Keratinocyte (primary cell): Measurements from ENCODE around the gene PTPN21.

ENCODE experiments used
- CTCF ChIP-seq, 3 experiments: IDR thresholded peaks in 1 of 3; conservative IDR thresholded peaks in 1 of 3; optimal IDR thresholded peaks in 1 of 3; 2 replicates in 2 of 3; 3 replicates in 1 of 3; pipeline versions ENCODE3 to v1.5.1; 2011; ENCODE audit warnings: low read length in 3 of 3, mild to moderate bottlenecking in 3 of 3, moderate library complexity in 2 of 3, control low read depth in 1 of 3, inconsistent platforms in 1 of 3; ENCODE audit not compliant: insufficient read depth in 2 of 3; ENCODE audit errors: extremely low read depth in 1 of 3
- EZH2 ChIP-seq: IDR thresholded peaks from one replicate; pipeline ENCODE4 v1.6.1; 2012; ENCODE audit warnings: inconsistent platforms, mild to moderate bottlenecking, low read length, moderate library complexity

GRCh38 chr14:88518592-88519512 is 36.0 kb downstream of the PTPN21 start:
- TF ChIP-seq CTCF (optimal IDR thresholded peaks at IDR 0.05 in 1 of 3, IDR thresholded peaks at IDR 0.05 in 1 of 3, conservative IDR thresholded peaks at IDR 0.05 in 1 of 3; ENCODE audit: extremely low read depth in 1 of 3, insufficient read depth in 2 of 3, low read length in 3 of 3) (no peak), EZH2 (no peak)
